K562 (cell line): ENCODE data around the gene ZNF292. TPM values are rescaled to one million over a fixed set of nuclear protein-coding genes. Genes with fewer than 3 reads are reported as not detected.

Source experiments
- CCNT2 ChIP-seq: IDR thresholded peaks from 2 replicates; pipeline ENCODE4 v1.6.1; 2011; ENCODE audit warnings: borderline replicate concordance, low read depth, mild to moderate bottlenecking, moderate library complexity, mixed read lengths, low read length; ENCODE audit not compliant: insufficient read length; ENCODE audit errors: extremely low read depth
- HLTF ChIP-seq: fragments of 450-650 bp; IDR thresholded peaks from 2 replicates; pipeline ENCODE4 v1.6.1; 2016
- MCM5 ChIP-seq: fragments of 450-650 bp; IDR thresholded peaks from 2 replicates; pipeline ENCODE4 v1.6.1; 2016; ENCODE audit warnings: low read depth
- NFIC ChIP-seq: fragments of 450-650 bp; IDR thresholded peaks from 2 replicates; pipeline ENCODE4 v1.6.1; 2017; ENCODE audit warnings: mild to moderate bottlenecking, inconsistent platforms
- POLR3A ChIP-seq: IDR thresholded peaks from 2 replicates; pipeline ENCODE4 v1.6.1; 2011; ENCODE audit warnings: borderline replicate concordance, mild to moderate bottlenecking, moderate library complexity; ENCODE audit not compliant: insufficient read length, insufficient read depth; ENCODE audit errors: extremely low read depth
- ZNF75A ChIP-seq: fragments of 450-650 bp; formaldehyde crosslinking; IDR thresholded peaks from 2 replicates; pipeline ENCODE4 v1.4.0; 2020; ENCODE audit warnings: mild to moderate bottlenecking
- ZNF79 ChIP-seq: fragments of 250-450 bp; sonication (Bioruptor Pico); IDR thresholded peaks from 2 replicates; pipeline ENCODE4 v1.4.0; 2020; ENCODE audit warnings: low read depth, mild to moderate bottlenecking, moderate library complexity
- polyA plus RNA-seq, 8 experiments: library from polyadenylated mRNA; depleted of rRNA in 4 of 8; stranded (reverse) in 5 of 8; unstranded in 3 of 8; fragments of >200 nt; fragmentation: Nextera tagmentation in 2 of 8; fragmentation: Illumina TruSeq in 1 of 8; extraction: Ambion mirVana in 2 of 8; extraction: Trizol in 1 of 8; gene quantifications; 2 replicates each; pipeline versions ENCODE4 v1.2.1 to v1.2.3, GENCODE V29; 2011 to 2014; ENCODE audit warnings: inconsistent platforms in 1 of 8, missing spikeins in 1 of 8
- total RNA-seq, 7 experiments: library from RNA; depleted of rRNA in 6 of 7; stranded (reverse); fragments of >200 nt in 6 of 7; fragmentation: Illumina TruSeq in 2 of 7; extraction: Trizol in 2 of 7; gene quantifications; 2 replicates each; pipeline versions ENCODE4 v1.2.1 to v1.2.3, GENCODE V29; 2011 to 2021; ENCODE audit warnings: low replicate concordance in 1 of 7
- TF ChIP-seq, protein P1 (sequence below): fragments of 250-450 bp; sonication (Bioruptor Pico); IDR thresholded peaks from 2 replicates; pipeline ENCODE4 v1.5.0; 2022; ENCODE audit warnings: mild to moderate bottlenecking
- TF ChIP-seq, protein P2 (sequence below): conservative IDR thresholded peaks from 2 replicates; pipeline ENCODE4 v1.6.1; 2011; ENCODE audit warnings: low read depth, mild to moderate bottlenecking, low read length; ENCODE audit not compliant: control insufficient read depth

ZNF292 gene
- total and polyA plus RNA-seq, 9 of the 15 experiments (the other 6 are each of a cell fraction or from before 2014, with no cell fraction given): 4.4 to 17.1 (median 12.8) TPM

DNA sequence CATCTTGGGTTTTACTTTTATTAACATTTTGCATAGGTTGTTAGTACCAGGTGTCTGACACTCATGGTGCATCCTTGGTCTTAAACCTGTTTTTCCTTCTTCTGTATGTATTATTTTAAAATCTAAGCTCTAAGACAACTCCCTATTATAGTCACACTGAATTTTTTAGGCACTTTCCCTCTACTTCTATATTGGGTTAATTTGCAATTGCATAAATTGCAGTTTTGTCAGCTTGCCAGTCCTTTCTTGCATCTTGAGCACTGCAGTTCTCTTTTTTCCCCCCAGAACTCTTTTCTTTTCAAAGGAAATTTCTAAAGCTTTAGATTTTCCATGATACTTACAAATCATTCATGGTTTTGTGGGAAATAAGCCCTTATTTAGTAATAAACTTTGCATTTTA lies 70.6 kb downstream of the ZNF292 start (continued):
- TF ChIP-seq, protein P1, sequence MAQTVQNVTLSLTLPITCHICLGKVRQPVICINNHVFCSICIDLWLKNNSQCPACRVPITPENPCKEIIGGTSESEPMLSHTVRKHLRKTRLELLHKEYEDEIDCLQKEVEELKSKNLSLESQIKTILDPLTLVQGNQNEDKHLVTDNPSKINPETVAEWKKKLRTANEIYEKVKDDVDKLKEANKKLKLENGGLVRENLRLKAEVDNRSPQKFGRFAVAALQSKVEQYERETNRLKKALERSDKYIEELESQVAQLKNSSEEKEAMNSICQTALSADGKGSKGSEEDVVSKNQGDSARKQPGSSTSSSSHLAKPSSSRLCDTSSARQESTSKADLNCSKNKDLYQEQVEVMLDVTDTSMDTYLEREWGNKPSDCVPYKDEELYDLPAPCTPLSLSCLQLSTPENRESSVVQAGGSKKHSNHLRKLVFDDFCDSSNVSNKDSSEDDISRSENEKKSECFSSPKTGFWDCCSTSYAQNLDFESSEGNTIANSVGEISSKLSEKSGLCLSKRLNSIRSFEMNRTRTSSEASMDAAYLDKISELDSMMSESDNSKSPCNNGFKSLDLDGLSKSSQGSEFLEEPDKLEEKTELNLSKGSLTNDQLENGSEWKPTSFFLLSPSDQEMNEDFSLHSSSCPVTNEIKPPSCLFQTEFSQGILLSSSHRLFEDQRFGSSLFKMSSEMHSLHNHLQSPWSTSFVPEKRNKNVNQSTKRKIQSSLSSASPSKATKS (CRISPR knock-in tag): no peak
- no peak for TF ChIP-seq ZNF79
- TF ChIP-seq HLTF: no peak
- TF ChIP-seq NFIC: no peak
- no peak for TF ChIP-seq MCM5
- TF ChIP-seq ZNF75A: no peak
- no peak for TF ChIP-seq POLR3A
- no peak for TF ChIP-seq CCNT2
- TF ChIP-seq, protein P2, sequence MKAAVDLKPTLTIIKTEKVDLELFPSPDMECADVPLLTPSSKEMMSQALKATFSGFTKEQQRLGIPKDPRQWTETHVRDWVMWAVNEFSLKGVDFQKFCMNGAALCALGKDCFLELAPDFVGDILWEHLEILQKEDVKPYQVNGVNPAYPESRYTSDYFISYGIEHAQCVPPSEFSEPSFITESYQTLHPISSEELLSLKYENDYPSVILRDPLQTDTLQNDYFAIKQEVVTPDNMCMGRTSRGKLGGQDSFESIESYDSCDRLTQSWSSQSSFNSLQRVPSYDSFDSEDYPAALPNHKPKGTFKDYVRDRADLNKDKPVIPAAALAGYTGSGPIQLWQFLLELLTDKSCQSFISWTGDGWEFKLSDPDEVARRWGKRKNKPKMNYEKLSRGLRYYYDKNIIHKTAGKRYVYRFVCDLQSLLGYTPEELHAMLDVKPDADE: no peak
